WERI-Rb-1 (cell line): ENCODE results near the gene SPAST.
"Not testable (repeated sequence)": the region's sequence is repeated elsewhere in the genome, so short reads cannot be mapped to it uniquely, and the experiment has no call there.

ENCODE experiments used
- DNase-seq: peaks from one replicate; pipeline ENCODE4 v3.0.0-alpha.2; 2020
- H3K27ac ChIP-seq: fragments of 250-450 bp; sonication (Bioruptor Pico); 2 replicates; pipeline ENCODE4 v1.5.1; 2020; ENCODE audit warnings: mild to moderate bottlenecking, moderate library complexity
- H3K27me3 ChIP-seq: fragments of 250-450 bp; sonication (Bioruptor Pico); 2 replicates; pipeline ENCODE4 v1.5.1; 2021; ENCODE audit warnings: mild to moderate bottlenecking, low read depth, moderate library complexity; ENCODE audit not compliant: insufficient read depth, severe bottlenecking
- H3K36me3 ChIP-seq: fragments of 250-450 bp; sonication (Bioruptor Pico); 2 replicates; pipeline ENCODE4 v1.5.1; 2020; ENCODE audit warnings: mild to moderate bottlenecking, moderate library complexity
- H3K4me3 ChIP-seq: 2 replicates; pipeline ENCODE4 v1.5.1; 2011; ENCODE audit warnings: low read depth, mild to moderate bottlenecking, control low read depth, low read length
- H3K9me3 ChIP-seq: fragments of 250-450 bp; sonication (Bioruptor Pico); 2 replicates; pipeline ENCODE4 v1.5.1; 2021; ENCODE audit warnings: mild to moderate bottlenecking, moderate library complexity; ENCODE audit not compliant: severe bottlenecking
- TF ChIP-seq, protein P1 (sequence below): IDR thresholded peaks from 2 replicates; pipeline ENCODE4 v1.5.1; 2011; ENCODE audit warnings: low read depth, mild to moderate bottlenecking, control low read depth, inconsistent platforms, low read length

The SPAST gene

DNA sequence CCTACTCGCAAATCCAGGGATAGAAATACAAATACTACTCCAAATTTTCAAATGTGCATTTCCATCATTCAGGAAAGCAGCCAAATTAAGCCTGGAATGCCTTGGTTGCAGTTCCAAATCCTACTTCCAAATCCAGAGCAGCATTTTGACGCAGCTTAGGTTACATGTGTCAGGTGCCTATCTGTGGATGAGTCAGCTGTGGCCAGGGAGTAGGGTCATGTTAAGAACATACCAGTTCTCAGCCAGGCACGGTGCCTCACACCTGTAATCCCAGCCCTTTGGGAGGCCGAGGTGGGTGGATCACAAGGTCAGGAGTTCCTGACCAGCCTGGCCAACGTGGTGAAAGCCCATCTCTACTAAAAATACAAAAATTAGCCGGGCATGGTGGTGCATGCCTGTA is 119.3 kb downstream of the SPAST start:
- Histone ChIP-seq H3K27me3 (no peaks in the 10 kb centered on the region), H3K27ac (no peak overlapping the region), H3K9me3 (no peaks in the 10 kb centered on the region), H3K36me3 (peaks cover 43% of the 10 kb centered on the region), H3K4me3 (no peak overlapping the region)
- TF ChIP-seq, protein P1, sequence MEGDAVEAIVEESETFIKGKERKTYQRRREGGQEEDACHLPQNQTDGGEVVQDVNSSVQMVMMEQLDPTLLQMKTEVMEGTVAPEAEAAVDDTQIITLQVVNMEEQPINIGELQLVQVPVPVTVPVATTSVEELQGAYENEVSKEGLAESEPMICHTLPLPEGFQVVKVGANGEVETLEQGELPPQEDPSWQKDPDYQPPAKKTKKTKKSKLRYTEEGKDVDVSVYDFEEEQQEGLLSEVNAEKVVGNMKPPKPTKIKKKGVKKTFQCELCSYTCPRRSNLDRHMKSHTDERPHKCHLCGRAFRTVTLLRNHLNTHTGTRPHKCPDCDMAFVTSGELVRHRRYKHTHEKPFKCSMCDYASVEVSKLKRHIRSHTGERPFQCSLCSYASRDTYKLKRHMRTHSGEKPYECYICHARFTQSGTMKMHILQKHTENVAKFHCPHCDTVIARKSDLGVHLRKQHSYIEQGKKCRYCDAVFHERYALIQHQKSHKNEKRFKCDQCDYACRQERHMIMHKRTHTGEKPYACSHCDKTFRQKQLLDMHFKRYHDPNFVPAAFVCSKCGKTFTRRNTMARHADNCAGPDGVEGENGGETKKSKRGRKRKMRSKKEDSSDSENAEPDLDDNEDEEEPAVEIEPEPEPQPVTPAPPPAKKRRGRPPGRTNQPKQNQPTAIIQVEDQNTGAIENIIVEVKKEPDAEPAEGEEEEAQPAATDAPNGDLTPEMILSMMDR = no peak
- DNase-seq = no peak

DNA sequence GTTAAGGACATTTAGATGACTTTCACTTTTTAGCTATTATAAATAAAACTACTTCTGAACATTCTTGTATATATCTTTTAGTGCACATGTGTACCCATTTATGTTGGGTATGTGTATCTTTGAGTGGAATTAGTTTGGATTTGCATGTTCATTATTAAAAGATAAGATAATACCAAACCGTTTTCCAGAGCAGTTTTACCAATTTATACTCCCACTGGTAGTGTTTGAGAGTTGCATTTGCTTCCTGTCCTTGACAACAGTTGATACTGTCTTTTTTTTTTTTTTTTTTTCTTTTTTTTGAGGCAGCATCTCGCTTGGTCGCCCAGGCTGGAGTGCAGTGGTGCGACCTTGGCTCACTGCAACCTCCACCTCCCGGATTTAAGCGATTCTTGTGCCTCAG is 125.7 kb downstream of the SPAST start:
- TF ChIP-seq, protein P1 = no peak
- no peak overlapping the region for H3K27ac ChIP-seq
- DNase-seq = no peak
- no peak overlapping the region for H3K4me3 ChIP-seq
- H3K27me3 ChIP-seq = no peaks in the 10 kb centered on the region
- peaks cover 44% of the 10 kb centered on the region for H3K36me3 ChIP-seq
- no peaks in the 10 kb centered on the region for H3K9me3 ChIP-seq

DNA sequence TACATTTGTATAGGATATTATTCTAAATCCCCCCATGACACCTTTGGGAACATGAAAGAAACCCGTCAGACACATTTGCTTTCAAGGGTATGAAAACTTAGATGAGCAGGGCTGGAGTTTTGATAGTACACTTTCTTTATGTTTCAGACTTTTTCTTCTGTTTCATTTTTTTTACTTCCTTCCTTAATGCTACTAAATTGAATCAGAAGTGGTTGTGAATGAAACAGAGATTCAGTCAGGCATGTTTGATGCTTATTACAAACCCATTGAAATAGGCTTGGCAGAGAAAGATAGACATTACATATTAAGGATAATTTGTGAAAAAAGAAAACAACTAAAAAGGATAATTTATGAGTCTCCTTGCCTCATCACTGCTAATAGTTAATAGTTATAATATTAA is 129.1 kb downstream of the SPAST start:
- no peak for DNase-seq
- no peak overlapping the region for H3K4me3 ChIP-seq
- TF ChIP-seq, protein P1 = no peak
- no peak overlapping the region for H3K27ac ChIP-seq
- peaks cover 29% of the 10 kb centered on the region for H3K36me3 ChIP-seq
- no peaks in the 10 kb centered on the region for H3K27me3 ChIP-seq
- no peaks in the 10 kb centered on the region for H3K9me3 ChIP-seq

DNA sequence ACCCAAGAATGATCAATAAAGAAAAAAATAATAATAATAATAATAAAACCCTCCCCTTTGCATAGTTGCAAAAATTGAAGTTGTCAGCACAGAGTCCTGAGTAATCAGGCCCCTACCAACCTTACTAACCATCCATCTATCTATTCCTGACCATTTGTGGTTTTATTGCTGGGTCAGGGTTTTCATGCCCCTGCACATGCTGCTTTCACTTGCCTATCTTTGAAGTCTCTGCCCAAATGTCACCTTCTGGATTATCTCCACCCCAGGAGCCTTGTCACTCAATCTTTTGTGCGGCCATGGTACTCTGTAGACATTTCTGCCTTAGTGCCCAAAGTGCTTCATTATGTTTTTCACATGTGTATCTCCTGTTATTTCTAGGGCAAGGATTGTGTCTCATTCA is 137.5 kb downstream of the SPAST start:
- no peak for DNase-seq
- Histone ChIP-seq H3K27ac (no peak overlapping the region), H3K36me3 (peaks cover 30% of the 10 kb centered on the region), H3K4me3 (no peak overlapping the region), H3K9me3 (no peaks in the 10 kb centered on the region), H3K27me3 (no peaks in the 10 kb centered on the region)
- TF ChIP-seq, protein P1 = no peak

DNA sequence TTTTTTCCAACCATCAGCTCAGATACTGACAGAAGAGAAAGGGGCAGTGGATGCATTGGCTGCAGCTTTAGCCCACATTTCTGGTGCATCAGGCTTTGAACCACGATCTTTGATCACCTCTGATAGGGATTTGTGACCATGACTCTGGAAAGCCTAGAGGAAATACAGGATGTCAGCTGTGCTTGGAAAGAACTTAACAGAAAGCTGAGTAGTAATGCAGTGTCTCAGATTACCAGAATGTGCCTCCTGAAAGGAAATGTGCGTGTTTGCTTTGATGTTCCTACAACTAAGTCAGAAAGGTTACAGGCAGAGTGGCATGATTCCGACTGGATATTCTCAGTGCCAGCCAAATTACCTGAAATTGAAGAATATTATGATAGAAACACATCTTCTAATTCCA is 140.1 kb downstream of the SPAST start:
- not testable (repeated sequence) for H3K9me3 ChIP-seq, H3K27ac ChIP-seq, DNase-seq, H3K4me3 ChIP-seq, H3K27me3 ChIP-seq
- H3K36me3 ChIP-seq = peaks cover 22% of the 10 kb centered on the region
